Muscle layer of duodenum (tissue), 2 donors: ENCODE results near the gene NEUROG1.
"Not testable (repeated sequence)": the region's sequence is repeated elsewhere in the genome, so short reads cannot be mapped to it uniquely, and the experiment has no call there.

ENCODE experiments used
- H3K27ac ChIP-seq: one replicate; pipeline ENCODE4 v1.7.0; 2013; ENCODE audit warnings: mild to moderate bottlenecking, low read length
- H3K27me3 ChIP-seq: one replicate; pipeline ENCODE4 v1.7.0; 2013; ENCODE audit warnings: low read depth, mild to moderate bottlenecking, control low read depth, low read length
- H3K36me3 ChIP-seq, 2 donors: one replicate each; pipeline ENCODE4 v1.7.0; 2013; ENCODE audit warnings: low read length in 2 of 2, control low read depth in 1 of 2, mild to moderate bottlenecking in 1 of 2; ENCODE audit not compliant: insufficient read depth in 2 of 2, control insufficient read depth in 1 of 2
- H3K4me1 ChIP-seq, 2 donors: one replicate each; pipeline ENCODE4 v1.7.0; 2013; ENCODE audit warnings: low read length in 2 of 2, mild to moderate bottlenecking in 2 of 2, control low read depth in 1 of 2, moderate library complexity in 1 of 2; ENCODE audit not compliant: insufficient read depth in 2 of 2, control insufficient read depth in 1 of 2
- H3K4me3 ChIP-seq, 2 donors: one replicate each; pipeline ENCODE4 v1.7.0; 2013; ENCODE audit warnings: low read length in 2 of 2, low read depth in 1 of 2, mild to moderate bottlenecking in 1 of 2
- H3K9me3 ChIP-seq, 2 donors: one replicate each; pipeline ENCODE4 v1.7.0; 2013; ENCODE audit warnings: low read length in 2 of 2, control low read depth in 1 of 2, mild to moderate bottlenecking in 1 of 2; ENCODE audit not compliant: control insufficient read depth in 1 of 2
- donor health status: healthy.

NEUROG1 gene

GRCh38 chr5:135534609-135535419 lies 950 bp downstream of the NEUROG1 start:
- Histone ChIP-seq H3K27ac (no peak overlapping the region), H3K27me3 (peaks cover 60% of the 10 kb centered on the region), H3K4me1 (peaks cover 0 to 19% of the 10 kb centered on the region in 2 donors), H3K4me3 (peak overlapping the region in 1 of 2 donors; percentile 39), H3K36me3 (no peaks in the 10 kb centered on the region), H3K9me3 (peaks cover 8 to 11% of the 10 kb centered on the region in 2 donors)

GRCh38 chr5:135533794-135534193 lies 2.0 kb downstream of the NEUROG1 start:
- Histone ChIP-seq H3K4me1 (peaks cover 0 to 19% of the 10 kb centered on the region in 2 donors), H3K27ac (no peak overlapping the region), H3K27me3 (peaks cover 51% of the 10 kb centered on the region), H3K9me3 (peaks cover 8 to 11% of the 10 kb centered on the region in 2 donors), H3K4me3 (no peak overlapping the region), H3K36me3 (no peaks in the 10 kb centered on the region)

GRCh38 chr5:135533334-135533733 lies 2.4 kb downstream of the NEUROG1 start:
- Histone ChIP-seq H3K4me1 (peaks cover 0 to 19% of the 10 kb centered on the region in 2 donors), H3K4me3 (no peak overlapping the region), H3K36me3 (no peaks in the 10 kb centered on the region), H3K27ac (no peak overlapping the region), H3K27me3 (peaks cover 47% of the 10 kb centered on the region), H3K9me3 (peaks cover 8 to 9% of the 10 kb centered on the region in 2 donors)

- not testable (repeated sequence) for H3K9me3 ChIP-seq, H3K4me1 ChIP-seq, H3K4me3 ChIP-seq, H3K36me3 ChIP-seq, H3K27ac ChIP-seq
- H3K27me3 ChIP-seq, result peaks cover 24% of the 10 kb centered on the region
Measured at GRCh38 chr5:135529576-135529975, 6.2 kb downstream of the NEUROG1 start.

- no peaks in the 10 kb centered on the region for H3K9me3 ChIP-seq
- H3K27me3 ChIP-seq, result peaks cover under 1% of the 10 kb centered on the region
- H3K27ac ChIP-seq, result no peak overlapping the region
- H3K36me3 ChIP-seq, result no peaks in the 10 kb centered on the region
- no peak overlapping the region for H3K4me3 ChIP-seq
- no peaks in the 10 kb centered on the region for H3K4me1 ChIP-seq
Measured at GRCh38 chr5:135526924-135527323, 8.8 kb downstream of the NEUROG1 start.

- Histone ChIP-seq H3K27me3 (peaks cover 4% of the 10 kb centered on the region), H3K27ac (no peak overlapping the region), H3K36me3 (no peaks in the 10 kb centered on the region)
Measured at GRCh38 chr5:135521964-135522363, 13.8 kb downstream of the NEUROG1 start.

GRCh38 chr5:135517631-135518030 lies 18.1 kb downstream of the NEUROG1 start:
- no peaks in the 10 kb centered on the region for H3K4me1 ChIP-seq
- peaks cover 0 to 7% of the 10 kb centered on the region in 2 donors for H3K9me3 ChIP-seq
- H3K36me3 ChIP-seq, result no peaks in the 10 kb centered on the region
- no peak overlapping the region for H3K4me3 ChIP-seq
- peaks cover 4% of the 10 kb centered on the region for H3K27me3 ChIP-seq
- H3K27ac ChIP-seq, result no peak overlapping the region

More at GRCh38 chr5:135521964-135522363, 13.8 kb downstream of the NEUROG1 start:
- H3K4me3 ChIP-seq, result no peak overlapping the region
- peaks cover 0 to 2% of the 10 kb centered on the region in 2 donors for H3K9me3 ChIP-seq
- no peaks in the 10 kb centered on the region for H3K4me1 ChIP-seq

GRCh38 chr5:135514116-135514515 lies 21.6 kb downstream of the NEUROG1 start:
- Histone ChIP-seq H3K36me3 (no peaks in the 10 kb centered on the region), H3K27ac (no peak overlapping the region), H3K9me3 (peaks cover 0 to 7% of the 10 kb centered on the region in 2 donors), H3K4me3 (no peak overlapping the region), H3K27me3 (peaks cover 17% of the 10 kb centered on the region), H3K4me1 (no peaks in the 10 kb centered on the region)

- Histone ChIP-seq H3K36me3 (no peaks in the 10 kb centered on the region), H3K27ac (no peak overlapping the region), H3K4me3 (no peak overlapping the region), H3K27me3 (peaks cover 17% of the 10 kb centered on the region), H3K4me1 (no peaks in the 10 kb centered on the region), H3K9me3 (peaks cover 0 to 4% of the 10 kb centered on the region in 2 donors)
Measured at GRCh38 chr5:135511761-135512575, 23.8 kb downstream of the NEUROG1 start.

- H3K9me3 ChIP-seq, result no peaks in the 10 kb centered on the region
- H3K4me3 ChIP-seq, result no peak overlapping the region
- H3K4me1 ChIP-seq, result no peaks in the 10 kb centered on the region
- no peak overlapping the region for H3K27ac ChIP-seq
- no peaks in the 10 kb centered on the region for H3K36me3 ChIP-seq
- H3K27me3 ChIP-seq, result peaks cover 17% of the 10 kb centered on the region
Measured at GRCh38 chr5:135509995-135510394, 25.8 kb downstream of the NEUROG1 start.

- Histone ChIP-seq H3K4me1 (no peaks in the 10 kb centered on the region), H3K27me3 (peaks cover 20% of the 10 kb centered on the region), H3K36me3 (no peaks in the 10 kb centered on the region), H3K9me3 (no peaks in the 10 kb centered on the region), H3K4me3 (no peak overlapping the region), H3K27ac (no peak overlapping the region)
Measured at GRCh38 chr5:135508496-135509005, 27.2 kb downstream of the NEUROG1 start.
